COLO829 (cell line): ENCODE data around the gene OR11A1.

Experiments used
- DNase-seq: peaks from one replicate; pipeline ENCODE4 v3.0.0; 2012; ENCODE audit warnings: low spot score

The OR11A1 gene

DNA sequence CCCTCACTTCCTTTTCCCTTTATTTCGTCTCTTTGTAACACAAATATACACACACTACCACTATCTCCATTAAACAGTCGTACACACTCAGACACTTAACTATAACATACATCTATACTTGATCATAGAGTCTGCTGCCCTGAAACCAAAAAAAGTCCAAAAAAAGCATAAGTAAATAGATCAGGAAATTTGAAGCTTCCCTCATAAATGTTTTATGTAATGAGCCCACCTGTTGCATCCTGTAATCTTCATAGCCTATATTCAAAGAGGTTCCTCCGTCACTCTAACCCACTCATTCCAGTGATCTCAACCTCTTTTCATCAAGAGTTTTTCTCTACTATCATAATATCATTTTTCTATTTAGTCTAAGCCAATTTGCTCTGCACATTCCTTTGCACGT, 68.3 kb downstream of the OR11A1 start:
- DNase-seq: no peak

DNA sequence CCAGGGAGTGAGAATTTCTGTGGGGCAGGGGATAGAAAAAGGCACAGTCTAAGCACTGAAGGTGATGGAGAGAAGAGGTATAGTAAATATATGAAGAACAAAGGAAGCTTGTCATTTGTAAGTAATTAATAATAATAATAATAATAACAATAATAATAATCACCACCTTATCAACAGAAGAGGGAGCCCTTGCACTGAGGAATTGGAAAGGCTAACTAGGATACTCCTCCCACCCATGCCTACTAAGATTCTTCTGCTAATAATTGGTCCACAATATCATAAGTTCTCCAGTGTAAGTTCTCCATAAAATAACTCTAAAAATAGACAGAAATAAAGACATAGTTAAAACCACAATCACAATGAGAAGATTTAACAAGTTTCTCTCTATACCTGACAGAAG, 80.9 kb downstream of the OR11A1 start:
- peak; percentile 62 for DNase-seq
